Inflammatory macrophage (primary cell): ENCODE measurements around the gene GMEB1.
"Not testable (repeated sequence)": the region's sequence is repeated elsewhere in the genome, so short reads cannot be mapped to it uniquely, and the experiment has no call there.

Experiments used
- DNase-seq, 2 donors: peaks; one replicate each; pipeline ENCODE4 v3.0.0-alpha.2; 2020 to 2022
- total RNA-seq, 18 experiments: gene quantifications; one replicate each; lab custom pipeline; 2026; ENCODE audit warnings: mixed read lengths in 6 of 18, inconsistent platforms in 2 of 18; lab: John Stamatoyannopoulos, UW

GMEB1 gene
- total RNA-seq, result 18.3 to 41.0 (median 25.2) reads per million in 18 experiments

- DNase-seq, result peak; percentile 83 to 92
Observed at GRCh38 chr1:28668191-28668955, at the start of gene GMEB1. GMEB1 (plus strand) TSS chr1:28668784; CDS start chr1:28683613, 14,829 bp downstream.

GRCh38 chr1:28631713-28632112 is 36.9 kb upstream of the GMEB1 start:
- DNase-seq, result no peak

- DNase-seq, result no peak
Observed at GRCh38 chr1:28632560-28632959, 36.0 kb upstream of the GMEB1 start.

GRCh38 chr1:28640766-28641165 is 27.8 kb upstream of the GMEB1 start:
- DNase-seq, result no peak

GRCh38 chr1:28642056-28642846 is 26.3 kb upstream of the GMEB1 start:
- peak; percentile 3 to 37 for DNase-seq

GRCh38 chr1:28642847-28643635 is 25.5 kb upstream of the GMEB1 start, which contains the start of gene TAF12:
TAF12 (minus strand) TSS chr1:28643067; CDS start chr1:28622081, 20,986 bp downstream.
- DNase-seq, result peak; percentile 97 to 98

- no peak for DNase-seq
Observed at GRCh38 chr1:28644494-28644893, 24.1 kb upstream of the GMEB1 start.

GRCh38 chr1:28645406-28645805 is 23.2 kb upstream of the GMEB1 start:
- not testable (repeated sequence) for DNase-seq

- no peak for DNase-seq
Observed at GRCh38 chr1:28646040-28646439, 22.5 kb upstream of the GMEB1 start.

GRCh38 chr1:28648008-28648473 is 20.5 kb upstream of the GMEB1 start:
- peak; percentile 95 for DNase-seq

- DNase-seq, result peak; percentile 98
Observed at GRCh38 chr1:28648474-28649198, 19.9 kb upstream of the GMEB1 start, which contains the start of gene RNU11. RNU11 (plus strand) TSS chr1:28648600.

- DNase-seq, result not testable (repeated sequence)
Observed at GRCh38 chr1:28653063-28653462, 15.5 kb upstream of the GMEB1 start.

- DNase-seq, result peak; percentile 27 to 40
Observed at GRCh38 chr1:28653870-28654269, 14.7 kb upstream of the GMEB1 start.

- DNase-seq, result not testable (repeated sequence)
Observed at GRCh38 chr1:28655448-28656311, 12.9 kb upstream of the GMEB1 start.

- no peak for DNase-seq
Observed at GRCh38 chr1:28656335-28656734, 12.2 kb upstream of the GMEB1 start.

GRCh38 chr1:28663871-28664470 is 4.6 kb upstream of the GMEB1 start:
- DNase-seq, result no peak

- no peak for DNase-seq
Observed at GRCh38 chr1:28666806-28667205, 1.8 kb upstream of the GMEB1 start.

- peak; percentile 61 to 82 for DNase-seq
Observed at GRCh38 chr1:28668956-28669723, 556 bp downstream of the GMEB1 start.

GRCh38 chr1:28671254-28671780 is 2.7 kb downstream of the GMEB1 start:
- DNase-seq, result no peak
